ENCODE results near the gene REPS1. TPM values are rescaled to one million over a fixed set of nuclear protein-coding genes. Genes with fewer than 3 reads are reported as not detected.
A peak's percentile ranks its signal among the peaks of the same experiment; 100 is the strongest.
"Not testable (repeated sequence)": the region's sequence is repeated elsewhere in the genome, so short reads cannot be mapped to it uniquely, and the experiment has no call there.

REPS1 gene
- 133 TPM for total RNA-seq

- DNase-seq (ENCODE audit: low spot score in 2 of 2) (peak; percentile 91 to 92), FAIRE-seq (no peak)
These were observed at the start of gene REPS1 for GRCh38 chr6:138987643-138988468. REPS1 (minus strand) TSS chr6:138988253; CDS start chr6:138987682, 571 bp downstream.

- DNase-seq (ENCODE audit: low spot score in 2 of 2) (no peak), FAIRE-seq (no peak)
These were observed 49.4 kb upstream of the REPS1 start for GRCh38 chr6:139037490-139037889.

- FAIRE-seq (no peak), DNase-seq (ENCODE audit: low spot score in 2 of 2) (no peak)
These were observed 42.3 kb upstream of the REPS1 start for GRCh38 chr6:139030228-139030963.

GRCh38 chr6:139029470-139030227 is 41.6 kb upstream of the REPS1 start:
- no peak for FAIRE-seq

GRCh38 chr6:139028658-139029469 is 40.8 kb upstream of the REPS1 start, which contains the start of gene ABRACL:
ABRACL (plus strand) TSS chr6:139028745; CDS start chr6:139034161, 5,416 bp downstream.
- DNase-seq (ENCODE audit: low spot score in 2 of 2) (peak; percentile 60 to 65), FAIRE-seq (no peak)

More at GRCh38 chr6:139029470-139030227, 41.6 kb upstream of the REPS1 start:
- peak in 1 of 2 donors; percentile 36 for DNase-seq (ENCODE audit: low spot score in 2 of 2)

GRCh38 chr6:139028215-139028657 is 40.2 kb upstream of the REPS1 start:
- no peak for DNase-seq (ENCODE audit: low spot score in 2 of 2)
- FAIRE-seq, result no peak

- DNase-seq (ENCODE audit: low spot score in 2 of 2), result no peak
- FAIRE-seq, result no peak
These were observed 39.6 kb upstream of the REPS1 start for GRCh38 chr6:139027620-139028182.

GRCh38 chr6:139025416-139025815 is 37.4 kb upstream of the REPS1 start:
- DNase-seq (ENCODE audit: low spot score in 2 of 2); FAIRE-seq: not testable (repeated sequence)

GRCh38 chr6:139020689-139021088 is 32.6 kb upstream of the REPS1 start:
- FAIRE-seq, result no peak
- no peak for DNase-seq (ENCODE audit: low spot score in 2 of 2)

- no peak for FAIRE-seq
- no peak for DNase-seq (ENCODE audit: low spot score in 2 of 2)
These were observed 31.7 kb upstream of the REPS1 start for GRCh38 chr6:139019722-139020121.

- FAIRE-seq (no peak), DNase-seq (ENCODE audit: low spot score in 2 of 2) (no peak)
These were observed 29.2 kb upstream of the REPS1 start for GRCh38 chr6:139017227-139017626.

GRCh38 chr6:139016337-139017213 is 28.5 kb upstream of the REPS1 start:
- FAIRE-seq (no peak), DNase-seq (ENCODE audit: low spot score in 2 of 2) (no peak)

- no peak for FAIRE-seq
- no peak for DNase-seq (ENCODE audit: low spot score in 2 of 2)
These were observed 26.9 kb upstream of the REPS1 start for GRCh38 chr6:139014945-139015344.

GRCh38 chr6:139013185-139013800 is 25.2 kb upstream of the REPS1 start:
- no peak for DNase-seq (ENCODE audit: low spot score in 2 of 2)
- no peak for FAIRE-seq

- DNase-seq (ENCODE audit: low spot score in 2 of 2), result no peak
- no peak for FAIRE-seq
These were observed 23.9 kb upstream of the REPS1 start for GRCh38 chr6:139011980-139012379.

GRCh38 chr6:139010674-139011073 is 22.6 kb upstream of the REPS1 start:
- no peak for FAIRE-seq

GRCh38 chr6:139008117-139008516 is 20.1 kb upstream of the REPS1 start:
- FAIRE-seq (no peak), DNase-seq (ENCODE audit: low spot score in 2 of 2) (no peak)

More at GRCh38 chr6:139010674-139011073, 22.6 kb upstream of the REPS1 start:
- DNase-seq (ENCODE audit: low spot score in 2 of 2), result no peak

- DNase-seq (ENCODE audit: low spot score in 2 of 2) (no peak), FAIRE-seq (no peak)
These were observed 19.4 kb upstream of the REPS1 start for GRCh38 chr6:139007428-139007827.
